DLD1 (cell line): ENCODE measurements around the gene APOA4.

ENCODE experiments used
- in situ Hi-C: cut with HindIII; loops from 2 replicates; pipeline ENCODE4 v1.10.0; 2017; ENCODE audit warnings: low sequenced_read_pairs

Gene APOA4

DNA sequence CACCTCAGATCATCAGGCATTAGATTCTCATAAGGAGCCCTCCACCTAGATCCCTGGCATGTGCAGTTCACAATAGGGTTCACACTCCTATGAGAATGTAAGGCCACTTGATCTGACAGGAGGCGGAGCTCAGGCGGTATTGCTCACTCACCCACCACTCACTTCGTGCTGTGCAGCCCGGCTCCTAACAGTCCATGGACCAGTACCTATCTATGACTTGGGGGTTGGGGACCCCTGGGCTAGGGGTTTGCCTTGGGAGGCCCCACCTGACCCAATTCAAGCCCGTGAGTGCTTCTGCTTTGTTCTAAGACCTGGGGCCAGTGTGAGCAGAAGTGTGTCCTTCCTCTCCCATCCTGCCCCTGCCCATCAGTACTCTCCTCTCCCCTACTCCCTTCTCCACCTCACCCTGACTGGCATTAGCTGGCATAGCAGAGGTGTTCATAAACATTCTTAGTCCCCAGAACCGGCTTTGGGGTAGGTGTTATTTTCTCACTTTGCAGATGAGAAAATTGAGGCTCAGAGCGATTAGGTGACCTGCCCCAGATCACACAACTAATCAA, 8.8 kb upstream of the APOA4 start:
- in situ Hi-C loops: no loop called here

- in situ Hi-C loops: no loop called here
These were observed 7.2 kb upstream of the APOA4 start for GRCh38 chr11:116830184-116830912.

DNA sequence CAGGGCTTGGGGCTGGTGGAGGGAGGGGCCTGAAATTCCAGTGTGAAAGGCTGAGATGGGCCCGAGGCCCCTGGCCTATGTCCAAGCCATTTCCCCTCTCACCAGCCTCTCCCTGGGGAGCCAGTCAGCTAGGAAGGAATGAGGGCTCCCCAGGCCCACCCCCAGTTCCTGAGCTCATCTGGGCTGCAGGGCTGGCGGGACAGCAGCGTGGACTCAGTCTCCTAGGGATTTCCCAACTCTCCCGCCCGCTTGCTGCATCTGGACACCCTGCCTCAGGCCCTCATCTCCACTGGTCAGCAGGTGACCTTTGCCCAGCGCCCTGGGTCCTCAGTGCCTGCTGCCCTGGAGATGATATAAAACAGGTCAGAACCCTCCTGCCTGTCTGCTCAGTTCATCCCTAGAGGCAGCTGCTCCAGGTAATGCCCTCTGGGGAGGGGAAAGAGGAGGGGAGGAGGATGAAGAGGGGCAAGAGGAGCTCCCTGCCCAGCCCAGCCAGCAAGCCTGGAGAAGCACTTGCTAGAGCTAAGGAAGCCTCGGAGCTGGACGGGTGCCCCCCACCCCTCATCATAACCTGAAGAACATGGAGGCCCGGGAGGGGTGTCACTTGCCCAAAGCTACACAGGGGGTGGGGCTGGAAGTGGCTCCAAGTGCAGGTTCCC, 6.5 kb upstream of the APOA4 start, which contains the start of gene APOC3:
Gene APOC3, plus strand, starts transcription at position 383 of the 659 bp plus-strand sequence. CDS start 676 bp downstream, outside the sequence.
- in situ Hi-C loops: no loop called here

DNA sequence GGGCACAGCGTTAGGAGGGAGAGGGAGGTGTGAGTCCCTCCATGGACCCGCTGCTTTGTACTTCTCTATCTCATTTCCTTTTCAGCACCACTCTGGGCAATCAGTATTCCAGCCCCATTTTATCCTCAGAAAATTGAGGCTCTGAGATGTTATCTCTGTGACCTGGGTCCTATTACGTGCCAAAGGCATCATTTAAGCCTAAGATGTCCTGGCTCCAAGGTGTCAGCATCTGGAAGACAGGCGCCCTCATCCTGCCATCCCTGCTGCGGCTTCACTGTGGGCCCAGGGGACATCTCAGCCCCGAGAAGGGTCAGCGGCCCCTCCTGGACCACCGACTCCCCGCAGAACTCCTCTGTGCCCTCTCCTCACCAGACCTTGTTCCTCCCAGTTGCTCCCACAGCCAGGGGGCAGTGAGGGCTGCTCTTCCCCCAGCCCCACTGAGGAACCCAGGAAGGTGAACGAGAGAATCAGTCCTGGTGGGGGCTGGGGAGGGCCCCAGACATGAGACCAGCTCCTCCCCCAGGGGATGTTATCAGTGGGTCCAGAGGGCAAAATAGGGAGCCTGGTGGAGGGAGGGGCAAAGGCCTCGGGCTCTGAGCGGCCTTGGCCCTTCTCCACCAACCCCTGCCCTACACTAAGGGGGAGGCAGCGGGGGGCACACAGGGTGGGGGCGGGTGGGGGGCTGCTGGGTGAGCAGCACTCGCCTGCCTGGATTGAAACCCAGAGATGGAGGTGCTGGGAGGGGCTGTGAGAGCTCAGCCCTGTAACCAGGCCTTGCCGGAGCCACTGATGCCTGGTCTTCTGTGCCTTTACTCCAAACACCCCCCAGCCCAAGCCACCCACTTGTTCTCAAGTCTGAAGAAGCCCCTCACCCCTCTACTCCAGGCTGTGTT, 5.8 kb upstream of the APOA4 start:
- in situ Hi-C loops: no loop called here

GRCh38 chr11:116827461-116827860, 4.4 kb upstream of the APOA4 start:
- in situ Hi-C loops: no loop called here

- in situ Hi-C loops: no loop called here
These were observed 3.8 kb upstream of the APOA4 start for GRCh38 chr11:116826751-116827431.

- in situ Hi-C loops: no loop called here
These were observed 3.0 kb upstream of the APOA4 start for GRCh38 chr11:116825854-116826750.

GRCh38 chr11:116825434-116825833, 2.3 kb upstream of the APOA4 start:
- in situ Hi-C loops: no loop called here

DNA sequence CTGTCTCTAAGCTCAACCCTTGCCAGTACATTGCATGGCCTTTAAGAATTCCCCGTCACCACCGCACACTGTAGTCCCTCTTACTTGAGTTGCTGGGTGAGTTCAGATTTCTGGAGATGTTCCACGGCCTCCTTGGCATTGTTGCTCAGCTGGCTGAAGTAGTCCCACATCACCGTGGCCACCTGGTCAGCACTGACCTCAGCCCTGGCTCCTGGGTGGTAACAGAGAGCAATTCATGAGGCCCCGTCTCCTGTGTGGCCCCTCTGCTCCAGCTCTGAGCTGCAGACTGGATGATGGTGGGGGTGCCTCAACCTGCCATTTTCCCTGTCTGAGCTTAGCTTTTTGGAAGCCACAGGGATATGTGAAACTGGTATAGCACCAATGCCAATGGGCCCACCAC, 529 bp downstream of the APOA4 start:
- in situ Hi-C loops: no loop called here

GRCh38 chr11:116821050-116821918, 1.8 kb downstream of the APOA4 start:
- in situ Hi-C loops: no loop called here

GRCh38 chr11:116819049-116819448, 4.1 kb downstream of the APOA4 start:
- in situ Hi-C loops: no loop called here

- in situ Hi-C loops: no loop called here
These were observed 8.6 kb downstream of the APOA4 start for GRCh38 chr11:116814502-116814901.

- in situ Hi-C loops: no loop called here
These were observed 9.2 kb downstream of the APOA4 start for GRCh38 chr11:116813781-116814471.

- in situ Hi-C loops: no loop called here
These were observed 9.9 kb downstream of the APOA4 start for GRCh38 chr11:116813170-116813569.

- in situ Hi-C loops: no loop called here
These were observed 11.0 kb downstream of the APOA4 start for GRCh38 chr11:116812109-116812508.

DNA sequence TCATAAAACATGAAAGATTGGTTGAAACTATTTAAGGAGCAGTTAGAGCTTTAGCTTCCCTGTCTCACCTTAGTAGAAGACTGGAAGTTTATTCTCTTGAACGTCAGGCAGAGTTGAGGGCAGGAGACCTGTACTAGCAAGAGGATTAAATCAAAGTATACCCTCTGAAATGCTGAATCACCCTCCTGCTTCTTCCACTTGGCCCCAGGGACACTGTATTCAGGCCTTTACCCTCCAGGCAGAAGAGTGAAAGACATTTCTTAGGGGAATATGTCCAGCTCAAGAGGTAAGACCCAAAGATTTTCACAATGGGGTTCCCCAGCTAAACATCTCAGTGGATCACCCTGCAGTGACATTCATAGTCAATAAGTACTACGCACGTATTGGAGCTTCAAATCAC, 11.9 kb downstream of the APOA4 start:
- in situ Hi-C loops: no loop called here

DNA sequence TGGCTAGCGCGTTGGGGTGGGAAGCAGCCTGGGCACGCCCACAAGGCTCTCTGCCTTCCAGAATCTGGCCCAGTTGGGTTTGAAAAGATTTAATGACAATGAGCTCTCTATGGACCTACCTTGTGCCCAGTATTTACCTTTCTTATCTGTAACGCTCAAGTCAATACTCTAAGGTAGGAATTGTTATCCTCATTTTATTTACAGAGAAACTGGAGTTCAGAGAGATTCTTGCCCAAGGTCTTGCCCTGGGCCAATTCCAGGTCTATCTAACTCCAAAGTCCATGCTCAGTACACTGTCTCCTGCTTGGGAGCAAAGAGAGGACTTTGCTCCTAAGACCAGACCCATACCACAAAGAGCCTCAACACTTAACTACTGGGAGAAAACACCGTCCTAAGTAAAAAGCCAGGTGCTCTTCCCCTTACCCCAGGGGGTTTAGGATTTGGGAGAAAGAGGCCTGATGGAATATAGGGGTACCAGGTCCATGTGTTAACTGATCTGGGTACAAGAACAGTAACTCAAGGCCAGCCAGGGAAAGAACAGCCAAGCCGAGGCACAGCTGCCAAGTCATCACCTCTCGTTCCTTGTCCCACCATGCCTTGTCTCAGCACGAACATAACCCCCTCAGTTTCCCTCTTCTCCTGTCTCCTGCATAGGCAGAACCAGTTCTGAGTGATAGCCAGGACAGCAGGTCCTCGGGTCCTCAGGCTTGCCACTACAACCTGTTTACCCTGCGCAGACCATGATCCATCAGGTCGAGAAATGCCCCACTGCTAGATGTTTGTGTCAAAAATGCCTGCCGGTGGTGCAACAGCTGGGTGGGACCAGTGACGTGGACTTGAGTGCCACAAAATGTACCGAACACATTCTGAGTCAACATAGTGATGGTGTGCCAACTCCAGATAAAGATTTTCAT, 14.6 kb downstream of the APOA4 start:
- in situ Hi-C loops: no loop called here
